ENCODE data around the gene LAS1L.
A peak's percentile ranks its signal among the peaks of the same experiment; 100 is the strongest.
"Not testable (repeated sequence)": the region's sequence is repeated elsewhere in the genome, so short reads cannot be mapped to it uniquely, and the experiment has no call there.

Gene LAS1L

GRCh38 chrX:65534450-65535292 is at the start of gene LAS1L:
TSS of gene LAS1L (minus strand) at chrX:65534787. CDS start at chrX:65534715, 72 bp downstream.
- H3K27ac ChIP-seq (ENCODE audit: low read length): peak within 1 kb of the TSS; percentile 24
- peak within 1 kb of the TSS; percentile 81 to 87 for H3K9ac ChIP-seq (ENCODE audit: low read length in 2 of 2)
- H3K36me3 ChIP-seq (ENCODE audit: control insufficient read depth in 2 of 2, insufficient read depth in 2 of 2, low read length in 2 of 2): no peaks in the 10 kb centered on the region
- no peaks in the 10 kb centered on the region for H3K9me3 ChIP-seq (ENCODE audit: control insufficient read depth in 2 of 2, low read length in 2 of 2)
- peaks cover 10% of the 10 kb centered on the region for H3K4me1 ChIP-seq (ENCODE audit: control insufficient read depth, insufficient read depth, low read length)
- H3K27me3 ChIP-seq (ENCODE audit: control insufficient read depth in 1 of 2, insufficient read depth in 2 of 2, low read length in 2 of 2): peaks cover 0 to 17% of the 10 kb centered on the region in 2 donors
- peak within 1 kb of the TSS; percentile 79 to 93 for H3K4me3 ChIP-seq (ENCODE audit: low read length in 2 of 2)

GRCh38 chrX:65582450-65583082 is 48.0 kb upstream of the LAS1L start:
- H3K36me3 ChIP-seq (ENCODE audit: control insufficient read depth in 2 of 2, insufficient read depth in 2 of 2, low read length in 2 of 2): no peaks in the 10 kb centered on the region
- H3K27ac ChIP-seq (ENCODE audit: low read length): no peak overlapping the region
- H3K27me3 ChIP-seq (ENCODE audit: control insufficient read depth in 1 of 2, insufficient read depth in 2 of 2, low read length in 2 of 2): peaks cover 0 to 14% of the 10 kb centered on the region in 2 donors
- H3K9ac ChIP-seq (ENCODE audit: low read length in 2 of 2): no peak overlapping the region
- H3K4me1 ChIP-seq (ENCODE audit: control insufficient read depth, insufficient read depth, low read length): no peaks in the 10 kb centered on the region
- H3K4me3 ChIP-seq (ENCODE audit: low read length in 2 of 2): no peak overlapping the region
- no peaks in the 10 kb centered on the region for H3K9me3 ChIP-seq (ENCODE audit: control insufficient read depth in 2 of 2, low read length in 2 of 2)

GRCh38 chrX:65581661-65582339 is 47.2 kb upstream of the LAS1L start:
- Histone ChIP-seq H3K36me3 (ENCODE audit: control insufficient read depth in 2 of 2, insufficient read depth in 2 of 2, low read length in 2 of 2) (no peaks in the 10 kb centered on the region), H3K9ac (ENCODE audit: low read length in 2 of 2) (no peak overlapping the region), H3K4me1 (ENCODE audit: control insufficient read depth, insufficient read depth, low read length) (no peaks in the 10 kb centered on the region), H3K9me3 (ENCODE audit: control insufficient read depth in 2 of 2, low read length in 2 of 2) (no peaks in the 10 kb centered on the region), H3K27me3 (ENCODE audit: control insufficient read depth in 1 of 2, insufficient read depth in 2 of 2, low read length in 2 of 2) (peaks cover 0 to 14% of the 10 kb centered on the region in 2 donors), H3K27ac (ENCODE audit: low read length) (no peak overlapping the region), H3K4me3 (ENCODE audit: low read length in 2 of 2) (no peak overlapping the region)

GRCh38 chrX:65578346-65578745 is 43.8 kb upstream of the LAS1L start:
- Histone ChIP-seq H3K4me1 (ENCODE audit: control insufficient read depth, insufficient read depth, low read length) (no peaks in the 10 kb centered on the region), H3K27ac (ENCODE audit: low read length) (no peak overlapping the region), H3K9me3 (ENCODE audit: control insufficient read depth in 2 of 2, low read length in 2 of 2) (no peaks in the 10 kb centered on the region), H3K4me3 (ENCODE audit: low read length in 2 of 2) (no peak overlapping the region), H3K27me3 (ENCODE audit: control insufficient read depth in 1 of 2, insufficient read depth in 2 of 2, low read length in 2 of 2) (peaks cover 0 to 20% of the 10 kb centered on the region in 2 donors), H3K9ac (ENCODE audit: low read length in 2 of 2) (no peak overlapping the region), H3K36me3 (ENCODE audit: control insufficient read depth in 2 of 2, insufficient read depth in 2 of 2, low read length in 2 of 2) (no peaks in the 10 kb centered on the region)

GRCh38 chrX:65576160-65576559 is 41.6 kb upstream of the LAS1L start:
- Histone ChIP-seq H3K27ac (ENCODE audit: low read length) (no peak overlapping the region), H3K36me3 (ENCODE audit: control insufficient read depth in 2 of 2, insufficient read depth in 2 of 2, low read length in 2 of 2) (no peaks in the 10 kb centered on the region), H3K9ac (ENCODE audit: low read length in 2 of 2) (no peak overlapping the region), H3K9me3 (ENCODE audit: control insufficient read depth in 2 of 2, low read length in 2 of 2) (no peaks in the 10 kb centered on the region), H3K4me3 (ENCODE audit: low read length in 2 of 2) (no peak overlapping the region), H3K27me3 (ENCODE audit: control insufficient read depth in 1 of 2, insufficient read depth in 2 of 2, low read length in 2 of 2) (peaks cover 0 to 19% of the 10 kb centered on the region in 2 donors), H3K4me1 (ENCODE audit: control insufficient read depth, insufficient read depth, low read length) (no peaks in the 10 kb centered on the region)

GRCh38 chrX:65575022-65575421 is 40.4 kb upstream of the LAS1L start:
- Histone ChIP-seq H3K4me1 (ENCODE audit: control insufficient read depth, insufficient read depth, low read length) (no peaks in the 10 kb centered on the region), H3K9me3 (ENCODE audit: control insufficient read depth in 2 of 2, low read length in 2 of 2) (no peaks in the 10 kb centered on the region), H3K27ac (ENCODE audit: low read length) (no peak overlapping the region), H3K9ac (ENCODE audit: low read length in 2 of 2) (no peak overlapping the region), H3K27me3 (ENCODE audit: control insufficient read depth in 1 of 2, insufficient read depth in 2 of 2, low read length in 2 of 2) (peaks cover 0 to 16% of the 10 kb centered on the region in 2 donors), H3K36me3 (ENCODE audit: control insufficient read depth in 2 of 2, insufficient read depth in 2 of 2, low read length in 2 of 2) (no peaks in the 10 kb centered on the region), H3K4me3 (ENCODE audit: low read length in 2 of 2) (no peak overlapping the region)

- no peak overlapping the region for H3K4me3 ChIP-seq (ENCODE audit: low read length in 2 of 2)
- H3K36me3 ChIP-seq (ENCODE audit: control insufficient read depth in 2 of 2, insufficient read depth in 2 of 2, low read length in 2 of 2): no peaks in the 10 kb centered on the region
- no peaks in the 10 kb centered on the region for H3K9me3 ChIP-seq (ENCODE audit: control insufficient read depth in 2 of 2, low read length in 2 of 2)
- H3K4me1 ChIP-seq (ENCODE audit: control insufficient read depth, insufficient read depth, low read length): no peaks in the 10 kb centered on the region
- H3K27me3 ChIP-seq (ENCODE audit: control insufficient read depth in 1 of 2, insufficient read depth in 2 of 2, low read length in 2 of 2): peaks cover 0 to 17% of the 10 kb centered on the region in 2 donors
- no peak overlapping the region for H3K9ac ChIP-seq (ENCODE audit: low read length in 2 of 2)
- no peak overlapping the region for H3K27ac ChIP-seq (ENCODE audit: low read length)
Observed at GRCh38 chrX:65574356-65574755, 39.8 kb upstream of the LAS1L start.

GRCh38 chrX:65572971-65573370 is 38.4 kb upstream of the LAS1L start:
- Histone ChIP-seq H3K36me3 (ENCODE audit: control insufficient read depth in 2 of 2, insufficient read depth in 2 of 2, low read length in 2 of 2) (no peaks in the 10 kb centered on the region), H3K4me3 (ENCODE audit: low read length in 2 of 2) (no peak overlapping the region), H3K27me3 (ENCODE audit: control insufficient read depth in 1 of 2, insufficient read depth in 2 of 2, low read length in 2 of 2) (peaks cover 0 to 16% of the 10 kb centered on the region in 2 donors), H3K9ac (ENCODE audit: low read length in 2 of 2) (no peak overlapping the region), H3K9me3 (ENCODE audit: control insufficient read depth in 2 of 2, low read length in 2 of 2) (no peaks in the 10 kb centered on the region), H3K4me1 (ENCODE audit: control insufficient read depth, insufficient read depth, low read length) (no peaks in the 10 kb centered on the region), H3K27ac (ENCODE audit: low read length) (no peak overlapping the region)

- H3K4me3 ChIP-seq (ENCODE audit: low read length in 2 of 2); H3K27me3 ChIP-seq (ENCODE audit: control insufficient read depth in 1 of 2, insufficient read depth in 2 of 2, low read length in 2 of 2); H3K36me3 ChIP-seq (ENCODE audit: control insufficient read depth in 2 of 2, insufficient read depth in 2 of 2, low read length in 2 of 2); H3K4me1 ChIP-seq (ENCODE audit: control insufficient read depth, insufficient read depth, low read length); H3K27ac ChIP-seq (ENCODE audit: low read length); H3K9me3 ChIP-seq (ENCODE audit: control insufficient read depth in 2 of 2, low read length in 2 of 2); H3K9ac ChIP-seq (ENCODE audit: low read length in 2 of 2): not testable (repeated sequence)
Observed at GRCh38 chrX:65562850-65563249, 28.3 kb upstream of the LAS1L start.

GRCh38 chrX:65551489-65552339 is 17.1 kb upstream of the LAS1L start:
- H3K27ac ChIP-seq (ENCODE audit: low read length): no peak overlapping the region
- H3K9ac ChIP-seq (ENCODE audit: low read length in 2 of 2): no peak overlapping the region
- H3K4me3 ChIP-seq (ENCODE audit: low read length in 2 of 2): no peak overlapping the region
- H3K4me1 ChIP-seq (ENCODE audit: control insufficient read depth, insufficient read depth, low read length): no peaks in the 10 kb centered on the region
- H3K9me3 ChIP-seq (ENCODE audit: control insufficient read depth in 2 of 2, low read length in 2 of 2): peaks cover 0 to 2% of the 10 kb centered on the region in 2 donors
- H3K36me3 ChIP-seq (ENCODE audit: control insufficient read depth in 2 of 2, insufficient read depth in 2 of 2, low read length in 2 of 2): no peaks in the 10 kb centered on the region
- peaks cover 0 to 3% of the 10 kb centered on the region in 2 donors for H3K27me3 ChIP-seq (ENCODE audit: control insufficient read depth in 1 of 2, insufficient read depth in 2 of 2, low read length in 2 of 2)
